NCI-H69 (cell line): ENCODE data around the gene SLC36A4.
A peak's percentile ranks its signal among the peaks of the same experiment; 100 is the strongest.
"Not testable (repeated sequence)": the region's sequence is repeated elsewhere in the genome, so short reads cannot be mapped to it uniquely, and the experiment has no call there.

Experiments
- DNase-seq: peaks from one replicate; lab custom pipeline; 2025; lab: John Stamatoyannopoulos, UW

The SLC36A4 gene

DNA sequence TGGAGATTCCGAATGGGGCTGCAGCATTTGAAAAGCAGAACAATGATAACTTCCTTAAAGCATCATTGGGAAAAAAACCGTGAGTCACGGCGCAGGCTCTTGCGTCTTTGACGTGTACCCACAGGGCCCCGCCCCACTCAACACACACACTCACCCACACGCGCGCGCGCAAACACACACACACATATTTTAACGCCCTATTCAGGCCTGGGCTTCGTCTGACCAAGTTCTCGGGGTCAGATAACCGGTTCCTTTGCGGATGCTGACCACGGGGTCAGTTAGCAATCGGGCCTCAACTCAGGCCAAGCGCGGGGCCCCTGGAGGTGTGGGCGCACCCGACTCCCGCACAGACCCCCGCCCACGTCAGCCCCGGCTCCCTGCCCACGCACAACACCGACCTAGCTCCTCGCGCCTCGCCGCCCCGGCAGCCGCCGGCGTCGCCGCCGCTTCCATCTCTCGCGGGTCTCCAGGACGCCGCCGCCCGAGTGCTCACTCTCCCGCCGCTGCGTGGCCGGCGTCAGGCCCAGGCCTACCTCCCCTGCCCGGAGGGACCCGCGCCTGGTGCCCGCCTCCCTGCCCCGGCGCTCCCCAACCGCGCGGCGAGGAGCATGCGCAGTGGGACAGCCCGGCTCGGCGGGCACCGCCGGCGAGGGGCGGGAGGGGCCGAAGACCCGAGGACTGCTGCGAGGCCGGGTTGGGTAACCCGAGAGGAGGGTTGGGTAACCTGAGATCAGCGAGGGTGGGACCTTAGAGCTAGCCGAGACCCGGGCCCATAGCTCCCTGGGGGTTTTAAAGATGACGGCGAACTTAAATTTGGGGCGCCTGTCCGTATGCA lies at the start of gene SLC36A4:
TSS of gene SLC36A4 (minus strand) at position 612 of the 835 bp plus-strand sequence. CDS start at position 453, 159 bp downstream.
- peak; percentile 70 for DNase-seq

DNA sequence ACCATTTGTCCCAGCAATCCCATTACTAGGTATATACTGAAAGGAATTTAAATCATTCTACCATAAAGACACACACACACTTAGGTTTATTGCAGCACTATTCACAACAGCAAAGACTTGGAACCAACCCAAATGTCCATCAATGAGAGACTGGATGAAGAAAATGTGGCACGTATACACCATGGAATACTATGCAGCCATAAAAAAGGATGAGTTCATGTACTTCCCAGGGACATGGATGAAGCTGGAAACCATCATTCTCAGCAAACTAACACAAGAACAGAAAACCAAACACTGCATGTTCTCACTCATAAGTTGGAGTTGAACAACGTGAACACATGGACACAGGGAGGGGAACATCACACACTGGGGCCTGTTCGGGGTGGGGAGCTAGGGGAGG lies 49.0 kb upstream of the SLC36A4 start:
- not testable (repeated sequence) for DNase-seq

DNA sequence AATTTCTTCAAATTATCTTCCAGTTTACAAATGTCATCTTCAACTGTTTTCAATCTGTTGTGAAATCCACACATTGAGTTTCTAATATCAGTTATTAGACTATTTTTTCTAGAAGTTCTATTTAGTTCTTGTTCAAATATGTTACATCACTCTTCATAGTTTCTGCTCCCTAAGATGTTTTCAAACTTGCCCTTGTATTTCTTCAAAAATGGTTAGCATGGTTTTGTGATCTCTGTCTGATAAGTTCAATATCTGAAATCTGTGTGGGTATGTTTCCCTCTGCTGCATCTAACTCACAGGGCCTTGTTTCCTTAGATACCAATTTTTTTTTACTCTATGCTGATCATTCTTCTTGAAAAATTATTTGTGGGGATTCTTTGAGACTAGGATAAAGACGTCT lies 46.2 kb upstream of the SLC36A4 start:
- DNase-seq: no peak

DNA sequence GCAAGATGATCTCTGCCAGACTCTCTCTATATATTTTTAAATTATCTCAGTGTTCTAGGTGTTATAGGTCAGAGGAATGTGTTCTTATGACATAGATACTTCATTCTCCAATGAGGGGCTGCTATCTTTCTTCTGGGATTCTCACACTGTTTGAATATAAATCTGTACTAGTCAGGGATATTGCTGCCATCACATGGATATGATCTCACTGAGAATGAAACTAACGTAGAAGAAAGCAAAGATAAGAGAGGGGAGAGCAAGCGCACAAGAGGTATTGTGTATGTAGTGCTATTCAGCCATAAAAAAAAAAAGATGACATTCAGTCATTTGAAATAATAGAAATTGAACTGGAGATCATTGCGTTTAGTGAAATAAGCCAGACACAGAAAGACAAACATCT lies 42.2 kb upstream of the SLC36A4 start:
- no peak for DNase-seq

DNA sequence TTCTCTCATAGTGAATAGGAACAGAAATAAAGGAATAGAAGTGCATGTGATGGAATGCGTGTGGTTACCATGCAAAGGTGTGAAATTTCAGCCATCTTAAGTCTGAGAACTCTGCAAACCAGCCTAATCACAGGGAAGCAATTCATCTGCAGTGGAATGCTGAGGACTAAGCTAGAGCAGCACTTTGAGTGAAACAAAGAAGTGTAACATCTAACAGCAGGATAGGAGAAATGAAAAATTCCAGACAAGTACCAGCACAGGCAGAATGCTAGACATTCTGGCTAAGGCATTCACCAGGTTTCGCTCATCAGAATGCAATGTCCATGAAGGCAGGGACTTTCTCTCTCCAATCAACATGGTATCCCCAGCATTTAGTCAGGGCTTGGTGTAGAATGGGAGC lies 41.2 kb upstream of the SLC36A4 start:
- DNase-seq: no peak

DNA sequence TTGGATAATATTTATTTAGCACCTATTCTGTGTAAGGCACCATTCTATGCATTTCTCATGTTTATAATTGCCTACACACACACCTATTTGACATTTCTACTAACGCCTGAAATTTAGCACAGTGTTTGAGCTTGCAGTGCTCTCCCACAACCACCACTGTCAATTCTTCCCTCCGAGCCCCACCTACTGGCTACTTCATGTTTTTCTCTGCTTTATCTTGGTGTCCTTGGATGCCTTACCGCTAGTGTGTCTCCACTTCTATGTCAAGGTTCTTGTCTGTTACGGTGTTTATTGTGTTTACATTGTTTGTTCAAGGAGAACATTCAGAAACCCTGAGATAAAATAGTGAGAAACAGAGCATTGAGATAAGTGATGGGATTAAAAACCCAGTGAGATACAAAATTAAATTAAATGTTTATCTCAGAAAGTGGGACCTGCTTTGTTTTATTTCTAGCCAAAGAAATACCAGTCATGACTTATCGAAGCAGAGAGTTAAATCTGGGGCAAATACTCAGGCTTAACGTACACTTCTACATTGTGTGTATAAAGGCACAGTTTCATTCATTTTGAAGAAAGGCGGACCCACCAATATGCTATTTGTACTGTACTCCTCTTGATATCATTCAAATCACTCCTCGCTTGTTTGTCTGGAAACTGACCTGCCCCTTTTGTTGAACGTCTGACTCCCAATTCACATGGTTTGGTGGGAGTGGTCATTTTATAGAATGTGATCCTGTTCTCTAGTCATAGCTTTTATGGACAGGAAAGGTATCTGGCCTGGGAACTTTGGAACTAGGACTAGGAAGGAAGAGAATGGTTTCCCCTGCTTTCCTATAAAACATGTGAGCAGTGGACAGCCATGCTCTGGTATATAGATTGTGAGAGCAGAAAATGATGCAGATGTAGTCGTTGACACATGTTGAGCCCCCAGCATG lies 39.2 kb upstream of the SLC36A4 start:
- DNase-seq: peak; percentile 80

DNA sequence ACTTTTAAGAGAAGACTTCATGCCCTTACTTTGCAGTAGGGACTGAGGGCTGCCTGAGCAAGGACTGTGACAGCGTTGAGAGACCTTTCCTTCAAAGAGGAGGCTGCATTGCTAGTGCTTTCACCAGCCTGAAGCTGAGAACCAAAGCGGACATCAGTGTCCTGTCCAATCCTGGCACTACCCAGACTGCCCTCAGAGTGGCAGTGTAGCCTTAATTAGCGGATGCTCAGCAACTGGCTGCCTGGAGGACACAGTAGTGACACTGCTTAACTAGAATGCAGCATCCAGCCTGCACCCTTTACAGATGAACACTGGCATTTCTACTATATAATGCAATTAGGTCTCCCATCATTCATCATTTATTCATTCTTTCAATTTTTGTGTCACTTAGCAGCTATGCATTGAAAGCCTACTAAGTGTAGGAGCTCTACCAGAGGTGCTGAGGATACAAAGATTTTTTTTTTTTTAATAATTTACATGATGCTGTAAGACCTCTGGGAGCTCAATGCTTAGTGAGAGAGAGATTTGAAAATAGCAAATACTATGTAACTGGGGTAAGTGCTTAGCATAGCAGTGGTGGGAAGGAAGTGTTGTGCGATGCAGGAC lies 36.9 kb upstream of the SLC36A4 start:
- DNase-seq: peak; percentile 94

DNA sequence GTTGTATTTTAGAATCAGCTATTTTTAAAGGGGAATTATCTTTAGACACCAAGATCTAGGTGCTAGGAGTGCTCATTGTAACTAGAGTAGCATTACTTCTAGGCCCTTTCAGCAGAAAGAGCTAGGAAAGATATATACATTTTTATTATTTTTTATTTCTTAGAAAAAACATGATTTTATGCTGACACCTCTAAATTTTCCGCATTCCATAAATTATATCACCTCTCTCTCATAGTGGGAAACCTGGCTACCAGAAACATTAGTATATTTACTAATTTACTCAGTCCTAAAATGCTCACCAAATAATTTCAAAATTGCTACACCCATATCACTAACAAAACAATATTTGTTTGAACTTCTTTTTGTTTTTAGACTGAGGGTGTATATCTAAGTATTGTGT lies 32.1 kb upstream of the SLC36A4 start:
- DNase-seq: no peak

DNA sequence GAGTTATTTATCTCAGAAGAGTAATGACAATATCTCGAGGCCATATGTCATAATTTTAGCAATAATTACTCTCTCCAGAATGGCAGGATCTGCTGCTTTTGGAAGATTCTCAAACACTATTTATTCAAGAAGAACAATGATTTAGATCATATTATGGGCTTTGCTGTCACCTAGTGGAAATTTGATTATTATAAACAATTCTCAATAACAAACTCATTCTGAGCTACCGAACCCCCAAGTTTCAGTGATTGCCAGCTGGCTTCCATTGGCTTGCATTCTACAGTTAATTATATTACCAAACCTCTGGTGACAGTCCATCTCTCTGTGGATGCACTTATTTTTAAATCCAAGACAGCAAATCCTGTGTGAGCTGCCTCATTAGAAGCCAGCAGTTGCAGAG lies 27.9 kb upstream of the SLC36A4 start:
- DNase-seq: peak; percentile 89

DNA sequence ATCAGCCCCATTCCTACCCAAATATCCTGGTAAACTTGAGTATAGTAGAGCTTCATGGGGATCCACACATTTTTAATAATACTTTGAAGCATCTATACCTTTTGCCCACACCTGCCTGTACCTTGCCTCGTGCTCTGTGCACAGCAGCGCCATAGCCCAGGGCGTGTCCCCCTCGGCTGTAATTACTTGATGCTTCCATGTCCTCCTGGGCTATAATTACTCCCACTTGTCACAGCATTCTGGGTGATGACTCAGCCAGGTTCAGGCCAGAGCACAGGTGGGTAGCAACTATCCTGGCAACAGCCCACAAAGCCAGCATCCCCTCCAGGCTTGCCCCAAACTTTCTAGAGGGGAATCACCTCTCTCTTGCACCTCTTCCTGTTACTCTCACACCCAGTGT lies 23.7 kb upstream of the SLC36A4 start:
- peak; percentile 99 for DNase-seq

DNA sequence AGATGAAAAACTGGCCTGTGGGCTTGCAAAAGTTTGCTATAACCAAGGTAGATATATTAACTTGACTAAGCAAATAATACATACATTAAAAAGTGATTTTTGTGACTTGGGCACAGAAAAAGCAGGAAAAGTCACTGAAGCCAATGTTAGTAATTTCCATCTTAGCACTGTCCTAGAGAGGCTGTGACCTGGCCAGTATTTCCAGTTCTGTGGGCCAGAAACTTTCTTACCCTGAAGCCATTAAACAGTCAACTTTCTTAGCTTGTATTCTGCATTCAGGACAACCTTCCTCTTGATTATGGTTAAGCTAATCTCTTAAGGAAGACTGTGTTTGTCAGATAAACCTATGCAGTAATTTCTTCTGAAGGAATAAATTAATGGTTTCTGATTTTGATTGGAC lies 22.3 kb upstream of the SLC36A4 start:
- no peak for DNase-seq

DNA sequence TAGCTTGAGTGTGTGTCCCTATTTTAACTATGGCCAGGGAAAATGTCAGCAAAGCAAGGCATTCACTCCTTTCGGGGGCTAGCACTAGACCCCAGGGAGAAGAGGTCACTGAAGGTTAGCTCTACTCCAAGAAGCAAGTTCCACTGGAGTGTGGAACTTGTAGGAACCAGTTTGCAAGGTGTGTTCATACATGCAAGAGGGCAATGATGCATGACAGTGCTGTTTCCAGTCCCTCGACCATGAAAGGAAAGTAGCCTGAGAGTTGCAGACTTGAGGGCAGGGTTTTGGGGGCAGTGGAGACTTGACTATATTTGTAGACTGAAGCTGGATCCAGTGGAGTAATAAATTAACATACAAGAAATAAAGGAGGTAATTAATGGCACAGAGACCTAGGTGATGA lies 21.6 kb upstream of the SLC36A4 start:
- DNase-seq: peak; percentile 67

DNA sequence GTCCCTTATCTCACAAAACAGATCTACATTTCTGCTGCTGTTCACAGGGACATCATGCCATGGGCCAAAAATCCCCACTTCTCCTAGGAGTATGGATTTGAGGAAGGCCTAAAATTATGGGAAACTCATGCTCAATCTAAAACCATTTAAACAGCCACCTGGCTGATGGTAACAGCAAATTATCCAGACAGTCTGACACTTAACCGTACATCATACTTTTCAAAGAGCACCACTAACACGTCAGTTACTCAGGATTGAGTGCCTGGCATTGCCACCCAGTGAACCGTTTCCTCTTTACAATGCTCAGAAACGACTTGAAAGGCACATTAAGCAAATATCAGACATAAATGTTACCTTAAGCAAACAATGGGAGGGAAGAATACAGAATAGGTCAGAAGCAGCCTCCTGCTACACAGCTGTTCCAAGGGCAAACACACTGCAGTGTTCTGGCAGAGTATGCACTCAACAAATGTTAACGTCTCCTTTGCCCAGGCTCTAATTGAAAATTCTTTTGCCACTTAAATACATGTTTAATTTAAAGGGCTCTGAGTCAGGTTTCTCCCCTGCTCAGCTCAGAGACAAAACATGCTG lies 18.8 kb upstream of the SLC36A4 start:
- DNase-seq: peak; percentile 100

DNA sequence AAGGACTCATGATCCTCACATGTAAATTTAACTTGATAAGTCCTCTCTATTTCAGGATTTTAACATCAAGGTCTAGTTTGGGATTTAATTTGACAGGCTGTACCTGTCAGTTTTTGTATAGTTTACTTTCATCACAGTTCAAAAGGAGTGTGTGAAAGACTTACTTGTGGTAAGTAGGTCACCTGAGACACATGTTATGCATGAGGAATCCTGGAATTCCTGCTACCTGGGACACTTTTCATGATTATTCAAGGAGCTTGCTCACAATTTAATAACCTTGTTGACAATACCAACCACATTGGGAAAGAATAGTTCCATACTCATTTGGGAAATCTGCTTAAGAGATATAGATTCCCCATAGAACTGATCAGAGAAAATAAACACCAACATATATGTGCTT lies 15.8 kb upstream of the SLC36A4 start:
- no peak for DNase-seq

DNA sequence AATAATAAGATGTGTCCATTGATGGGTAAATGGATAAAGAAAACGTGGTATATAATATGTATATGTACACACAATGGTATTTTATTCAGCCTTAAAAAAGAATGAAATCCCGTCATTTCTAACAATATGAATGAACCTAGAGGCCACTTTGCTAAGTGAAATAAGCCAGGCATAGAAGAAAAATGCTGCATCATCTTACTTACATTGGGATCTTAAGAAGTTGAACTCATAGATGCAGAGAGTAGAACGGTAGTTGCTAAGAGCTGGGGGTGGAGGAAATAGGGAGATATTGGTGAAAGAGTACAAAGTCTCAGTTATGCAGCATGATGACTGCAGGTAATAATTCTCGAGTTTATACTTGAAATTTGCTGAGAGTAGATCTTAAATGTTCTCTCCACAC lies 14.3 kb upstream of the SLC36A4 start:
- DNase-seq: no peak

DNA sequence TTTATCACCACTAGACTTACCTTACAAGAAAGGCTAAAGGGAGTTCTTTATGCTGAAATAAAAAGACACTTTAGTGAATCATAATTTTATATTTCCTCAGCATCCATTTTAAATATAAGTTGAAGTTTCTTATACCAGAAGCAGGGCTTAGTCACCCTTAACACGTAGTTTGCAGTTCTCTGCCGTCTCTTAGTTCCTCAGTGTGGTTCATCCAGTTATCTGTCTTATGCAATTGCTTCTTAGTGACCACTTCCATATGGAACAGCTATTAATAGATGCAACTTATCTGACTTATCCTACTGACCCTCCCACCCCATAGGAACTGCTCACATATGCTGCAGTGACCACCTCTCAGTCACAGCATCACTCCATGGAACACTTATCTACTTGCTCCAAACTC lies 11.7 kb upstream of the SLC36A4 start:
- no peak for DNase-seq

DNA sequence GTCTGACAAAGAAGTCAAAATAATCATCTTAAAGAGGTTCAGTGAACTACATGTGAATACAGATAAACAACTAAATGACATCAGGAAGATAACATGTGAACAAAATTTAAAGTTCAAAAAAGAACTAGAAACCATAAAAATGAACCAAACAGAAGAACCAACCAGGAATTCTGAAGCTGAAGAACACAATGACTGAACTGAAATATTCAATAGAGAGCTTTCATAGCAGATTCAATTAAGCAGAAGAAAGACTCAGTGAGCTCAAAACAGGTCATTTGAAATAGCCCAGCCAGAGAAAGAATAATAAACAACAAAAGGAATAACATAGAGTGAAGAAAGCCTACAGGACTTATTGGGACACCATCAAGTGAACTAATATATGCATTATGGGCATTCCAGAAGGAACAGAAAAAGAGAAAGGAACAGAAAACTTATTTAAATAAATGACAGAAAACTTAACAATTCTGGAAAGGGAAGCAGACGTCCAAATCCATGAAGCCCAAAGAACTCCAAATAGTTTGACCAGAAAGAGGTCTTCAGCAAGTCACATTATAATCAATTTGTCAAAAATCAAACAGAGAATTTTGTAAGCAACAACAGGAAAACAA lies 11.0 kb upstream of the SLC36A4 start:
- DNase-seq: no peak

DNA sequence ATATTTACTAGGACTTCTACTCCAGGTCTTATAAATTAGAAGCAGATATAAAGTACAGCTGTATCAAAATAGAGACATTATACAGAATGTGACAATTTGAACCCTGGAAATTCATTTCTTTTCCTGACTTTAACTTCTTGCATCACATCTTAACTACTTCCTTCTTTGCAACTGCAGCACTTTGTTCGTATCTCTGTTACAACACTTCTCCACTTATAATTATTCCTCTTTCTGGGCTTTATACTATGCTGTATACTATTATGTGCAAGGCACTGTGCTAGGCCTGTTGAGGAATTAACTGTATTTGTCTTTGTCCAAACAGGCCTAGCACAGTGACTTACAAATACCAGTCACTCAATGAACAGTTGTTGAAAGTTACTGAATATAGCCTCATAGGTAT lies 1.8 kb upstream of the SLC36A4 start:
- no peak for DNase-seq

DNA sequence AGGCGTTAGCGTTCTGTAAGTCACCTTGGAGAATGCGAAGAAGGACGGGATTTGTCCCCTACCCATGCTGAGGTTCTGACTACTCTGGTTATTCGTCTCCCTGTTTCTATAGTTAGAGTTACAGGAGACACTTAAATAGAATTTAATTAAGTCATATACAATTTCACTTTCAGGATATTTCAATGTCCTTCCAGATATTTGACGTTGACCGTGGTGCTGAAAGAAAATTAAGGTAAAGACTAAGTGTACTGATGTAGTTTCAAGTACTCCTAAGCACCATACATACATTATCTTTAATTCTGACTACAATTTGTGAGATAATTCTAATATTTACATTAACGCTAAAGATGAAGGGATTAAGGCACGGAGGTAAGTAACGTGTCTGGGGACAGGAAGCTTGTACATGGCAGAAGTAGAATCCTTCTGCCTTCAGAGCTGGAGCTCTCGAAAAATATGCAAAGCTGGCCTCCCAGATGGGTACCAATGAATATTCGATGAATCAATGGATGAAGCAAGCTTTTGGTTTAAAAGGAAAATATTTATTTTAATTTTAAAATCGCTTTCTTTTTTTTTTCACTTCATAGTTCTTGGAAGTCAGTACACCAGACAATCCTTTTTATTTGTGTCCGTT lies 539 bp upstream of the SLC36A4 start:
- no peak for DNase-seq

DNA sequence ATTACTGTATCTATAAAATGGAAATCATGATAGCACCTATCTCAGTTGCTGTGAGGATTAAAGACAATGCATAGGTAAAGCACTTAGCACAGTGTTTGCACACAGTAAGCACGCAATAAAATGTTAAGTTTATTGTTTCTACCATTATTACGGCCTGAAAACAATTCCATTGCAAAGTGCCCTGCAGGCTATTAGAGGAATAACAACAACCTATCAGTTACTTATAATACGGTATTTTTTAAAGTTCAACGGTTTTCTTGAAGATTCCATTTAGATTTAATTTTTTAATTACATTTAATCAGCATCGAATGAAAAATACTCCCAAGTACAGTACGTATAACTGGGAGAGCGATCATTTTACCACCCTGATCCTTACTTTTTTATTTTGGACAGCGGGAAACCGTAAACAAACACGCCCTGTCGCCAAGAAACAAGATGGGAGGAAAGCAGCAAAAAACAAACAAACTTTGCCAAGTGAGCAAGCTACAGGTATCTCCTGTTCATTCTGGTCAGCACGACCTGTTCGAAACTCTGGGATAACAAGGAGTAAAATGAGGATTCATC lies 893 bp downstream of the SLC36A4 start:
- DNase-seq: no peak
